Transverse colon (tissue), 4 donors: Measurements from ENCODE around the gene CDK8.

Source experiments
- CTCF ChIP-seq, 5 experiments: fragments of 200-600 bp in 3 of 5; fragments of 450-650 bp in 2 of 5; sonication (generic) in 3 of 5; IDR thresholded peaks; 1 replicate in 2 of 5; 2 replicates in 3 of 5; pipeline ENCODE4 v1.5.1; 2016 to 2017; ENCODE audit warnings: antibody characterized with exemption in 5 of 5, inconsistent platforms in 3 of 5, mild to moderate bottlenecking in 2 of 5, moderate library complexity in 1 of 5
- EP300 ChIP-seq: sonication (generic); formaldehyde crosslinking; IDR thresholded peaks from one replicate; pipeline ENCODE4 v1.6.1; 2017; ENCODE audit warnings: antibody characterized with exemption, low read depth
- POLR2A ChIP-seq: fragments of 450-650 bp; IDR thresholded peaks from one replicate; pipeline ENCODE4 v1.6.1; 2016; ENCODE audit warnings: antibody characterized with exemption, mild to moderate bottlenecking, moderate library complexity
- POLR2AphosphoS5 ChIP-seq, 3 donors: sonication (generic); formaldehyde crosslinking; IDR thresholded peaks; one replicate each; pipeline ENCODE4 v1.6.1; 2016; ENCODE audit warnings: antibody characterized with exemption in 3 of 3

GRCh38 chr13:26379831-26380230 lies 125.9 kb downstream of the CDK8 start:
- no peak for TF ChIP-seq CTCF (IDR thresholded peaks at IDR 0.05)
- TF ChIP-seq POLR2A, result no peak
- no peak for TF ChIP-seq POLR2AphosphoS5 (IDR thresholded peaks at IDR 0.05)
- TF ChIP-seq EP300, result no peak
